ENCODE results near the gene NTM.

NTM gene

DNA sequence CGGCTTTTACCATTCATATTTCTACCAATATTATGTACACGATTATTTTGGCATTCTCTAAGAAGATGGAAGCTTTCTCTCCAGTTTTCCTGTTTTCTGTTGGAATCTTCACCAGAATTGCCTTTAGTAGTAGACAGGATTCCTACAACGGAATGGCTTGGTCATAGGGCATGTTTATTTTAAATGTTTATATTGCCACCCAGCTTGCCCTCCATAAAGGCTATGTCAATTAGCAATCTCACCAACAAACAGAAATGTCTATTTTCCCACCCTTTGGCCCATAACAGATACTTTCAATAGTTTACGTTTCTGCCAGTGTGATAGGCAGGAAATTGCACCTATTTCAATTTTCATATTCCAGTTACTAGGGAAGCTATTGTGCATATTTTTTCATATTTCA is 893.5 kb downstream of the NTM start:
- DNase-seq (ENCODE audit: low spot score): no peak

- DNase-seq (ENCODE audit: low spot score): no peak
These were observed 894.2 kb downstream of the NTM start for GRCh38 chr11:132264616-132265015.

GRCh38 chr11:132278801-132279574 is 908.6 kb downstream of the NTM start:
- DNase-seq (ENCODE audit: low spot score): peak; percentile 35

DNA sequence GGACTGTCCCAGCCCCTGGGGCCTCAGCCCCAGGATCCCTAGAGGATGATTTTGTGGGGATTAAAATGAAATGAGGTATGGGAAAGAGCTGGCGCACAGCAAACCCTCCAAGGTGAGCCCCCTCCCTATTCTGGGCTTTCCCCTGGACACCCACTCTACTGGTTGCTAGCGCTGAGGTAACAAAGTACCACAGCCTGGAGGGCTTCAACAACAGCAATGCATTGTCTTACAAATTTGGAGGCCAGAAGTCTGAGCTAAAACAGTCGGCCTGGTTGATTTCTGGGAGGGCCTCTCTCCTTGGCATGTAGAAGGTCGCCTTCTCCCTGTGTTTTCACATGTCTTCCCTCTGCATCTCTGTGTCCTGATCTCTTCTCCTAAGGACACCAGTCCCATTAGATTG is 913.6 kb downstream of the NTM start:
- DNase-seq (ENCODE audit: low spot score): no peak

- DNase-seq (ENCODE audit: low spot score): no peak
These were observed 914.2 kb downstream of the NTM start for GRCh38 chr11:132284611-132285010.

- no peak for DNase-seq (ENCODE audit: low spot score)
These were observed 915.2 kb downstream of the NTM start for GRCh38 chr11:132285631-132286030.

- DNase-seq (ENCODE audit: low spot score): no peak
These were observed 915.7 kb downstream of the NTM start for GRCh38 chr11:132286106-132286505.

DNA sequence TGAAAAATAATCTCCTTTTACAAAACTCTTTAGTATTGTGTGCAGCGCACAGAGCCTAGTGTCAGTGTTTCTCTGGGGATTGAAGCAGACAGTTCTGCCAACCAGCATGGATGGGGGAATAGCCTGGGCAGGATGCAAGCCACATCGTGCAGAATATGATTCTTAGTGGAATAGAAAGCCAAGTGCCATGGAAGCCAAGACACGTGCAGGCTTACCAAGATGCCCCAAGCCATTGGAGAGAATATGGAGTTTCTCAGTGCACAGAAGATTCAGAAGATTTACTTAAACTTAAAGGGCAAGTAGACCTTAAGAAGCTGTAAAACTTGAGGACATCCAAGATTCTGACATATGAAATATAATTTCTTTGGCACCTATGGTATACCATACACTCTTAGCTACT is 917.6 kb downstream of the NTM start:
- DNase-seq (ENCODE audit: low spot score): no peak

DNA sequence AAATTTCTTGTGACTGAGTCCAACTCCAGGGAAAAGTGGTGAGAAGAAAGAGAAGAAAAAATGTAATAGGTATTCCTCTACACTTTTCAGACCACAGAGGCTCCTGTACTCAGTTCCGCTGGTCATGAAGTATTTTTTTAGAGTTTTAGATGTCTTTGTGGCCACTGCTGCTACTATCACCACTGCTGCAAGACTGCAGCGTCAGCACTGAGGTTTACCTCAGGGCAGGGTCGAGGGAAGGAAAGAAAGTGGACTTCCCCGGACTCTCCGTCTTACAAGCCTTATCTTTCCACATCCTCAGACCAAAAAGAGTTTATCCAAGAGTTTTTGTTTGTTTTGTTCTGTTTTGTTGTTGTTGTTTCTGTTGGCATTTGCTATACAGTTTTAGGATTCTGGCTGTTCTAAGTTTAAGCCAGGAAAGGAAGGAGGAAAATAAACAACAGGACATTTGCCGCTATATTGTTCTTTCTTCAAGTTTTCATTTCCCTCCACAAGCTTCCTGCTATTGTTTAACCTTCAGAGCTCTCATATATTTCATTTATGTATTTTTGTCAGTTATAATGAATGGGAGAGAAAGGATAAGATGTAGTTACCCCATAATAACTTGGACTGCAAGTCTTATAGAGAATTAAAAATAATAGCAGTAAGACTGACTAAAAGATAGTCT is 919.3 kb downstream of the NTM start:
- DNase-seq (ENCODE audit: low spot score): no peak

DNA sequence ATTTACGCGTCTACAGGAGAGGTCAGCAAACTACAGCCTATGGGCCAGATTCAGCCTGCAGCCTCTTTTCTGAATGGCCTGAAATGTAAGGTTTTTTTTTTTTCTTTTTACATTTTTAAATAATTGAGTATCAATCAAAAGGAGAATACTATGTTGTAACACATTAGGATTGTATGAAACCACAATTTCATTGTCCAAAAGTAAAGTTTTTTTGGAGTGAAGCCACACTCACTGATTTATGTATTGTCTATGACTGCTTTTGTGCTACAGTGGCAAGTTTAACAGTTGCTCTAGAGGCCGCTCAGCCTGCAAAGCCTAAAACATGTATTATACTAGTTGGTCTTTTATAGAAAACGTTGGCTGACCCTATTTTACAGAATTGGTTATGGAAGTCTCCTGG is 923.2 kb downstream of the NTM start:
- DNase-seq (ENCODE audit: low spot score): no peak

- no peak for DNase-seq (ENCODE audit: low spot score)
These were observed 926.7 kb downstream of the NTM start for GRCh38 chr11:132296946-132297610.

DNA sequence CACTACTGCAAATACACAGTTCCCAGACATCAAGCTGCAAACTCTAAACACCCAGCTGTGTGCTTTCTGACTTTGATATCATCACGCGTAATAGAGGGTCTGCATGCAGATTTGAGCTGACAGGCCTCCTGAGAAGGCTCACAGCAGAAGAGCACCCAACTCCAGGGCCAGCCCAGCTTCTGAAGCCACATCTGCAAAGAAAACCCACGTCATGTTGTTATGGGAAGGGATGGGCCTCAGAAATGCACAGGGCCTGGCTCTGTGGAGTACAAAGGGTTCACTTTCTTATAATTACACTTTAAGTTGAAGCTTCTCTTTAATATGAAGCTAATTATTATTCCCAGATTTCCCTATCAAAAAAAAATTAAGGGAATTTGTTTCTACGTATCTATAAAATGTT is 927.9 kb downstream of the NTM start:
- DNase-seq (ENCODE audit: low spot score): no peak

- DNase-seq (ENCODE audit: low spot score): peak; percentile 27
These were observed 929.9 kb downstream of the NTM start for GRCh38 chr11:132300283-132300682.

DNA sequence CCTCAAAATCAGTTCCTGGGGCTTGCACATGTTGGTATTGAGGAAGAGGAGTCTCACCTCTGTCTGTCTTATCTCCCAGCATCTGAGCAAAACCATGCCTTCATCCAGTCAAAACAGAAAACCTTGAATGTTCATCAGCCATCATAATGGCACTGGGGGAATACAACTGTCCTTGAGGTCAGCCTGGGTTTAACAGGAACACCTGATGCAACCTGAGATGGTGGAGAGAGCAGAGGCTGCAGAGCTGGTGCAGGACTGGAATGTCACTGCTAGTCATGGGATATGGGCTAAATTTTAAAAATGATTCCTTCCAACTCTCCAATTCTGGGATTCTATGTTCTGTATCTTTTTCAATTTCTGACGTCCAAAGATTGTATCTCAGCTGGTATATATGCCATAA is 931.0 kb downstream of the NTM start:
- DNase-seq (ENCODE audit: low spot score): no peak

DNA sequence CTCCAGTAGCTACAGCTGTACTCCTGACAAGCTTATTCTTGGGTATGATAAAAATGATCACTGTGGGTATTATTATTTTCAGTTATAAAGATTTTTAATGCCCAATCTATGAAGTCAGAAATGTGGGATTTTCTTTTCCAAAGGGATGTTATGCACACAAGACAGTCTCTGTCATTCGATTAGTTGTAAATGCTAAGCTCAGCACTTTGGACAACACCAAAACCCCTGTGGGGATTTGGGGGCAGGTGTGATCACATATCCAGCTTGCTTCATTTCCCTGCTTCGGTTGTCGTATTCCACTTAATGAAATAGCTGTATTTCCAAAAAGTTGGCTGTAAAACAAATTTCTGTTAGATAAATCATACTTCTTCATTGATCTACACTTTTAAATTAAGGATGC is 931.5 kb downstream of the NTM start:
- no peak for DNase-seq (ENCODE audit: low spot score)

- DNase-seq (ENCODE audit: low spot score): no peak
These were observed 937.0 kb downstream of the NTM start for GRCh38 chr11:132307309-132308020.

DNA sequence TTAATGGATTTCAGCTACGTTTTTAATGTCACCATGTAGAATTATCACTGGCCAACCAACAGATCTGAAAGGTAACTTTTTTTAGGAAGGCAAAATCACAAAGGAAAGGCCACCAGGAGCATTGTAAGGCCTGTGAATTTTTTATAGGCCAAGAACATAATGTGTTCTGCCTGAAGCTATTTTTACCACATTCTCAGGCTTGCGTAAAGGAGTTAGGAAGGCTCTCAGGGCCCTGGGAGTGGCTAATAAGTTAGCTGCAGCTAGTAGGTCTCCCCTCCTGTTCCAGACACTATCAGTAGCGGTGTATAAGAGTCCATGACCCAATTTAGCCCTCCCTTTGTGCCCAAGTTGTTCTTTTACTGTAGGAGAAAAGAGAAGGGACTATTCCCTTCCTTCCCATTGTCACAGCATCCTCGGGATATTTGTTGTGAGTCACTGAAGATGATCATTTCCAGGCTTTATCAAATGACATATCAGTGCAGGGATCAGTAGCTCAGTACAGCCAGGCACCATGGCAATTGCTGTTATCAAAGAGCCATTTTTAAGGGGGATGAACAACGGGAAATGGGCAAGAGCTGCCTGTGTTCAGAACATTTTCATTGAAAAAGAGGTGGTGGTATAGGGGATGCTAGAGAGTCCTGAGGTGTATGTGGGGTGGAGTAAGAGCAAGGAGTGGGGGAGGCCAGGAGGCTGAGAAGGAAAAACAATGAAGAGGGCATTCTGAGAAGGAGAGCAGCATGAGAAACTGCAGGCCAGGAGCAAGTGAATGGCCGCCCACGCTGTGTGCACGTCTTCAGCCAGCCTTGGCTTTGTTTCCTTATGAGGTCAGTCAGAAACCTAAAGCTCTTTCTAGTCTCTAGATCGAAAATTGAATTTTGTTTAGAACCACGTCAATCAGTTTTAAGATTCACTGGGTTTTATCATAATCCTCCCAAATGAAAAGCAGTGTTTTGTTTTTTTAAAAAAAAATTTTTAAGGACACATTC is 940.3 kb downstream of the NTM start:
- no peak for DNase-seq (ENCODE audit: low spot score)

- DNase-seq (ENCODE audit: low spot score): no peak
These were observed 941.3 kb downstream of the NTM start for GRCh38 chr11:132311703-132312102.

DNA sequence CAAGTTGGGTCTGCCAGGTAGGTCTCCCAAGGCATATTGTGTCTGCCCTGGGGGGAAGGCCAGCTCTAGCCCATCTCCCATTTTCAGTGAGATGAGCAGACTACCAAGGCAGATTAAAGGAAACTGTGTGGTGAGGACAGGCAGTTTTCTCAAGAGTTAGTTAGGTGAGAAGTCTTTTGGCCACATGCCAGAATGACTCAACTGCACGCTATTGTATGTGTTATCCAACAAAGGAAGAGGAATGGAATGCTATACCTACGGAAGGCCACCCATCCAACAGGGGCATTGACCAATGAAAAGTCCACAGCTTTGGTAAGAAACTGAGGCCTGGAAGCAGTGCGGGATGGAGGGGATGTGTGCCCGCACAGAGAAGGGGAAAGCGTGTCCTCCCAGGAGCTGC is 941.7 kb downstream of the NTM start:
- no peak for DNase-seq (ENCODE audit: low spot score)

- DNase-seq (ENCODE audit: low spot score): peak; percentile 70
These were observed 942.3 kb downstream of the NTM start for GRCh38 chr11:132312701-132313111.

DNA sequence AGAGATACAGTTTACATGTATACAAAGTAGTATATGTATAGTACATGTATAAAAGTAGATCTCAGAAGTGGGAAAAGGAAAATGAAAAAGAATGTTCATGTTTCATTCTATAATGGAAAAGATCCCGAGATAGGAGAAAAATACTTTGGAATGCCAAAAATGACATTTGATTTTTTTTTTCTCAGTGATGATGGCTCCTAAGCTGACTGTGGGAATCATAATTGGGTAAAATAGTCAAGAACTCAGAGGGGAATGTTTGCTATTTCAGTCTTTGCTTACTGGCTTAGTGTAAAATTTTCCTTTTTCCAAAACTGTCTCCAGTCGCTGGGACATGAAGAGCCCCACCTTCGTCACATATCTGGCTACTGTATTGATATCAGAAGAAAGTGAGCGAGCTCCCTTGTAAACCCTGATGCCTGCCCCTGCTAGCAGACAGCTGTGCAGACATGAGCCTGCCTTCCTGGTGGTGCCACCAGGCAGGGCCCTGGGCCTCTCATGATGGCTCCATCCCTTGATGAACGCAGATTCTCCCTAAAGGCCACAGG is 944.6 kb downstream of the NTM start:
- DNase-seq (ENCODE audit: low spot score): no peak

Data from hepatic stellate cell (primary cell).